ENCODE data around the gene OTUD4.

OTUD4 gene

DNA sequence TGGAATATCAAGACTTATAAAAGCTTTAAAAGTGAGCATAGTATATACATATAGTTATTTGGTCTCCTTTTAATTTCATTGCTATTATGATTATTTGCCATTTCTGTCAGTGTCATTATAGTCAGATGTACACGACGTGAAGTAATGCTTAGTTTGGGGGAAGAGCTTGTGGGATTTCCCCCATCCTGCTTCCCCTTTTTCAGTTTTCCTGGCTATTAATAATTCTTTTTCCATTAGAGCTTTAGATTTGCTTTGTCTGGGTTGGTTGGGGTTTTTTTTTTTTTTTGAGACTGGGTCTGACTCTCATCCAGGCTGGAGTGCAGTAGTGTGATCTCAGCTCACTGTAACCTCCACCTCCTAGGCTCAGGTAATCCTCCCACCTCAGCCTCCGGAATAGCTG lies 76.9 kb downstream of the OTUD4 start:
- no peak overlapping the region for H2BK120ac ChIP-seq (ENCODE audit: low read depth, low read length)
- peaks cover 44% of the 10 kb centered on the region for H3K79me2 ChIP-seq (ENCODE audit: control insufficient read depth, insufficient read depth, low read length)
- no CpG with 5 or more reads among the region's 3 CpGs for WGBS (ENCODE audit: extremely low coverage, insufficient coverage, low lambda C conversion rate)

DNA sequence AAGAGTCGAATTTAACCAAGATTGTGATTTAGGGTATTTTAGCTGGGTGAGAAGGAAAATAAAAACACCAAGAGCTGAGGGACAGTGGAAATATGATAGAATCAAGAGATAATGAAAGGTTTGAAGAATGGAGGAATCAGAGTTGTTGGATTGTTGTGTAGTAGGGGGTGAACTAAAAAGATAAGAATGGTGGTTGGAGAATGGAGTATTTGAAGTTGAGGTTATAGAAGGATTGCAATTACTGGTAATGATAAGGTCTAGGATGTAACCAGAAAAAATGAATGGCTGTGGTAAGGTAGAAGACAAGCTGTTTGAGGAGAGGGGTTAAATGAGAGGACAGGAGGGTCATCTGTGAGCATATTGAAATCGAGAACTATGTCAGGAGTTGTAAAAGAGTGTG lies 77.8 kb downstream of the OTUD4 start:
- H3K4me1 ChIP-seq (ENCODE audit: control insufficient read depth, low read depth, low read length): peaks cover 4% of the 10 kb centered on the region
- H3K27ac ChIP-seq (ENCODE audit: low read depth, low read length): peak overlapping the region; percentile 12
- no peak overlapping the region for H3K9ac ChIP-seq (ENCODE audit: low read length)
- no peak overlapping the region for H2AK5ac ChIP-seq (ENCODE audit: low read length)
- DNase-seq: peak; percentile 21
- H3K4ac ChIP-seq (ENCODE audit: low read depth, low read length): no peak overlapping the region
- H4K5ac ChIP-seq (ENCODE audit: low read length): no peak overlapping the region
- H3K4me3 ChIP-seq (ENCODE audit: low read length): no peak overlapping the region
- H3K18ac ChIP-seq (ENCODE audit: low read length): no peak overlapping the region
- no peak overlapping the region for H2BK15ac ChIP-seq (replicated peaks; ENCODE audit: low read depth)
- H2BK5ac ChIP-seq (ENCODE audit: low read length): no peak overlapping the region
- no peaks in the 10 kb centered on the region for H3K36me3 ChIP-seq (ENCODE audit: control insufficient read depth, insufficient read depth, low read length)
- H3K4me2 ChIP-seq (ENCODE audit: low read length): no peak overlapping the region
- no peak overlapping the region for H4K8ac ChIP-seq (ENCODE audit: low read depth, low read length)
- no peaks in the 10 kb centered on the region for H3K79me1 ChIP-seq (ENCODE audit: low read length)
- no peaks in the 10 kb centered on the region for H3K27me3 ChIP-seq (ENCODE audit: insufficient read depth, low read length, poor library complexity)
- no CpG with 5 or more reads among the region's 2 CpGs for WGBS (ENCODE audit: extremely low coverage, insufficient coverage, low lambda C conversion rate)
- H3K23ac ChIP-seq (ENCODE audit: low read length): no peak overlapping the region
- H3K56ac ChIP-seq (ENCODE audit: low read length): no peak overlapping the region
- peaks cover 47% of the 10 kb centered on the region for H3K79me2 ChIP-seq (ENCODE audit: control insufficient read depth, insufficient read depth, low read length)
- no peak overlapping the region for H2BK120ac ChIP-seq (ENCODE audit: low read depth, low read length)

More for the DNA sequence above, 76.9 kb downstream of the OTUD4 start:
- no peak overlapping the region for H2BK15ac ChIP-seq (replicated peaks; ENCODE audit: low read depth)
- H3K27ac ChIP-seq (ENCODE audit: low read depth, low read length): no peak overlapping the region
- H3K4me3 ChIP-seq (ENCODE audit: low read length): no peak overlapping the region
- H3K27me3 ChIP-seq (ENCODE audit: insufficient read depth, low read length, poor library complexity): no peaks in the 10 kb centered on the region
- no peak overlapping the region for H3K23ac ChIP-seq (ENCODE audit: low read length)
- no peak overlapping the region for H3K4ac ChIP-seq (ENCODE audit: low read depth, low read length)
- no peak overlapping the region for H3K4me2 ChIP-seq (ENCODE audit: low read length)
- no peak overlapping the region for H3K9ac ChIP-seq (ENCODE audit: low read length)
- no peaks in the 10 kb centered on the region for H3K36me3 ChIP-seq (ENCODE audit: control insufficient read depth, insufficient read depth, low read length)
- no peak overlapping the region for H3K56ac ChIP-seq (ENCODE audit: low read length)
- DNase-seq: no peak
- peaks cover 4% of the 10 kb centered on the region for H3K4me1 ChIP-seq (ENCODE audit: control insufficient read depth, low read depth, low read length)
- H4K5ac ChIP-seq (ENCODE audit: low read length): no peak overlapping the region
- no peaks in the 10 kb centered on the region for H3K79me1 ChIP-seq (ENCODE audit: low read length)
- H3K18ac ChIP-seq (ENCODE audit: low read length): no peak overlapping the region
- H2BK5ac ChIP-seq (ENCODE audit: low read length): no peak overlapping the region
- H4K8ac ChIP-seq (ENCODE audit: low read depth, low read length): no peak overlapping the region
- H2AK5ac ChIP-seq (ENCODE audit: low read length): no peak overlapping the region

DNA sequence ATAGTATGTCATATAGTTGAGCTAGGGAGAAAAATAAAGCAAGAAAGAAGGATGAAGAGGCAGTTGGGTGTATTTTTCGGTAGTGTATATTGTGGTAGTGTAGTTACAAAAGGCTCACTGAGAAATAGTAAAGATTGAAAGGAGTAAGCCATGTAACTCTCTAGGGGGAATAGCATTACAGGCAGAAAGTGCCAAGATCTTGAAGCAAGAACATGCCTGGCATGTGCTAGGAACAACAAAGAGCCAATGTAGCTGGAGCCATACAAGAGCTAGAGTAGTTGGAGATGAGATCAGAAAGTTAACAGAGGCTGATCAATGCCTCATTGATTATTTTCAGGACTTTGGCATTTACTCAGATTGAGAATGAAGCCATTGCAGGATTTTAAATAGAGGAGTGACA lies 79.3 kb downstream of the OTUD4 start:
- Histone ChIP-seq H3K4me3 (ENCODE audit: low read length) (no peak overlapping the region), H3K23ac (ENCODE audit: low read length) (no peak overlapping the region), H2BK5ac (ENCODE audit: low read length) (no peak overlapping the region), H3K56ac (ENCODE audit: low read length) (no peak overlapping the region), H3K36me3 (ENCODE audit: control insufficient read depth, insufficient read depth, low read length) (no peaks in the 10 kb centered on the region), H2BK120ac (ENCODE audit: low read depth, low read length) (no peak overlapping the region), H3K27me3 (ENCODE audit: insufficient read depth, low read length, poor library complexity) (no peaks in the 10 kb centered on the region), H4K5ac (ENCODE audit: low read length) (no peak overlapping the region), H3K4me2 (ENCODE audit: low read length) (no peak overlapping the region), H2BK15ac (replicated peaks; ENCODE audit: low read depth) (no peak overlapping the region), H4K8ac (ENCODE audit: low read depth, low read length) (no peak overlapping the region), H3K79me1 (ENCODE audit: low read length) (no peaks in the 10 kb centered on the region), H3K4me1 (ENCODE audit: control insufficient read depth, low read depth, low read length) (peaks cover 4% of the 10 kb centered on the region), H3K18ac (ENCODE audit: low read length) (no peak overlapping the region), H3K4ac (ENCODE audit: low read depth, low read length) (no peak overlapping the region), H3K79me2 (ENCODE audit: control insufficient read depth, insufficient read depth, low read length) (peaks cover 54% of the 10 kb centered on the region), H3K9ac (ENCODE audit: low read length) (no peak overlapping the region), H2AK5ac (ENCODE audit: low read length) (no peak overlapping the region), H3K27ac (ENCODE audit: low read depth, low read length) (peak overlapping the region; percentile 33)
- WGBS (ENCODE audit: extremely low coverage, insufficient coverage, low lambda C conversion rate): 100% methylated on average over 1 of the region's 1 CpG
- no peak for DNase-seq

DNA sequence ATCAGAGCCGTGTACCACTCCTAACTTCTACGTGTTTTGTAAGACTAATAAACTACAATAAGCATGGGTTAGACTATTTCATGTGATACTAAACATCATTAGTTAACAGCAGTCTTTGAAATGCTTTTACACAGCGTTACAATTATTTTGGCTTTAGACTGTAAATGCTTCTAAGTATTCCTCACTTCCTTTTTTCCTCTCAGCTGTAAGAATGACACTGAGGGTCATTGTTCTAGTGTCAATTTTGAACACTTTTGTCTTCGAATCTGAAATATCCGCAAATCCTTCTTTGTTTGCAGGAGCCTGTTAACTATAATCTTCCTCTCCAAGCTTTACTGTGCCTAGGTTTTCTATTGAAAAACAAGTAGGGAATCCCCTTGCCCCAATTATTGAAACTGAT lies 80.7 kb downstream of the OTUD4 start:
- H2BK15ac ChIP-seq (replicated peaks; ENCODE audit: low read depth): no peak overlapping the region
- peaks cover 4% of the 10 kb centered on the region for H3K4me1 ChIP-seq (ENCODE audit: control insufficient read depth, low read depth, low read length)
- H3K4me3 ChIP-seq (ENCODE audit: low read length): no peak overlapping the region
- WGBS (ENCODE audit: extremely low coverage, insufficient coverage, low lambda C conversion rate): no CpG with 5 or more reads among the region's 5 CpGs
- peaks cover 5% of the 10 kb centered on the region for H3K79me1 ChIP-seq (ENCODE audit: low read length)
- DNase-seq: no peak
- H3K27ac ChIP-seq (ENCODE audit: low read depth, low read length): no peak overlapping the region
- no peak overlapping the region for H4K8ac ChIP-seq (ENCODE audit: low read depth, low read length)
- no peak overlapping the region for H2BK120ac ChIP-seq (ENCODE audit: low read depth, low read length)
- no peak overlapping the region for H3K23ac ChIP-seq (ENCODE audit: low read length)
- H4K5ac ChIP-seq (ENCODE audit: low read length): no peak overlapping the region
- H3K56ac ChIP-seq (ENCODE audit: low read length): peak overlapping the region; percentile 3
- H3K9ac ChIP-seq (ENCODE audit: low read length): peak overlapping the region; percentile 76
- H3K4ac ChIP-seq (ENCODE audit: low read depth, low read length): no peak overlapping the region
- no peaks in the 10 kb centered on the region for H3K36me3 ChIP-seq (ENCODE audit: control insufficient read depth, insufficient read depth, low read length)
- no peak overlapping the region for H2AK5ac ChIP-seq (ENCODE audit: low read length)
- H3K4me2 ChIP-seq (ENCODE audit: low read length): peak overlapping the region; percentile 2
- H2BK5ac ChIP-seq (ENCODE audit: low read length): no peak overlapping the region
- H3K79me2 ChIP-seq (ENCODE audit: control insufficient read depth, insufficient read depth, low read length): peaks cover 59% of the 10 kb centered on the region
- no peaks in the 10 kb centered on the region for H3K27me3 ChIP-seq (ENCODE audit: insufficient read depth, low read length, poor library complexity)
- no peak overlapping the region for H3K18ac ChIP-seq (ENCODE audit: low read length)

DNA sequence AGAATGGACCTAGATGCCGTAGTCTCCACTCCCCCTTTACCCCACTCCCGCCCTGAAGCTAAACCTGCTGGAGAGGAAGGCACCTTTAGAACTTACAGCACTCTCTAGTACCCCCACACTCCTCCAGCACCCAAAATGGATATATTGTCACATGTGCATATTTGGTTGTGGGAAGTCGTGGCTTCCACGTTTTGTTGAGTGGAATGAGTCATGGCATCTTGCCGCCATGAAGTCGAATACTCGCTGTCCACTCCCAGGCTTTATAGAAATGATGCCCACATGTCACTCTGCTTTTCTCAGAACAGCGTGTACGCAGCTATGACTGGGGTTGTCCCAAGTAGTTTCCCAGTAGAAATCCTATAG lies 81.7 kb downstream of the OTUD4 start:
- Histone ChIP-seq H2BK5ac (ENCODE audit: low read length) (no peak overlapping the region), H3K18ac (ENCODE audit: low read length) (peak overlapping the region; percentile 0), H3K4me2 (ENCODE audit: low read length) (peak overlapping the region; percentile 38), H2AK5ac (ENCODE audit: low read length) (no peak overlapping the region), H4K8ac (ENCODE audit: low read depth, low read length) (no peak overlapping the region), H3K23ac (ENCODE audit: low read length) (no peak overlapping the region), H3K27me3 (ENCODE audit: insufficient read depth, low read length, poor library complexity) (no peaks in the 10 kb centered on the region), H3K79me1 (ENCODE audit: low read length) (peaks cover 7% of the 10 kb centered on the region), H3K36me3 (ENCODE audit: control insufficient read depth, insufficient read depth, low read length) (no peaks in the 10 kb centered on the region), H2BK120ac (ENCODE audit: low read depth, low read length) (no peak overlapping the region), H3K4me3 (ENCODE audit: low read length) (peak overlapping the region; percentile 80), H3K27ac (ENCODE audit: low read depth, low read length) (no peak overlapping the region), H3K9ac (ENCODE audit: low read length) (peak overlapping the region; percentile 76), H3K79me2 (ENCODE audit: control insufficient read depth, insufficient read depth, low read length) (peaks cover 62% of the 10 kb centered on the region), H3K56ac (ENCODE audit: low read length) (peak overlapping the region; percentile 84), H4K5ac (ENCODE audit: low read length) (no peak overlapping the region), H3K4me1 (ENCODE audit: control insufficient read depth, low read depth, low read length) (peaks cover 4% of the 10 kb centered on the region), H3K4ac (ENCODE audit: low read depth, low read length) (peak overlapping the region; percentile 44), H2BK15ac (replicated peaks; ENCODE audit: low read depth) (no peak overlapping the region)
- no CpG with 5 or more reads among the region's 9 CpGs for WGBS (ENCODE audit: extremely low coverage, insufficient coverage, low lambda C conversion rate)
- DNase-seq: no peak
